ENCODE measurements around the gene SCLY. TPM values are rescaled to one million over a fixed set of nuclear protein-coding genes. Genes with fewer than 3 reads are reported as not detected.

Gene SCLY
- polyA plus RNA-seq, 1 experiment = 7.7 TPM

- TF ChIP-seq CTCF (IDR thresholded peaks at IDR 0.05; ENCODE audit: insufficient read depth, low read depth, low read length) = no peak
- ChIA-PET POLR2A (no interaction called here), CTCF (interaction anchor here (0.6 to 1.4 kb wide), 3 partner anchors 11 to 283 kb away, joined by 3 to 4 read pairs (median 3); no protein-coding TSS in a partner anchor)
- H3K36me3 ChIP-seq (ENCODE audit: control insufficient read depth, insufficient read depth, low read length) = no peaks in the 10 kb centered on the region
- no peak overlapping the region for H3K4me3 ChIP-seq (ENCODE audit: low read depth, low read length)
- no peaks in the 10 kb centered on the region for H3K27me3 ChIP-seq (ENCODE audit: control insufficient read depth, insufficient read depth, low read length)
- no peak for DNase-seq (ENCODE audit: low read depth)
Observed at GRCh38 chr2:238141541-238142318, 80.9 kb downstream of the SCLY start.

- POLR2A ChIA-PET = no interaction called here
- Histone ChIP-seq H3K4me3 (ENCODE audit: low read depth, low read length) (no peak overlapping the region), H3K27me3 (ENCODE audit: control insufficient read depth, insufficient read depth, low read length) (no peaks in the 10 kb centered on the region), H3K36me3 (ENCODE audit: control insufficient read depth, insufficient read depth, low read length) (no peaks in the 10 kb centered on the region)
- DNase-seq (ENCODE audit: low read depth) = no peak
- CTCF ChIA-PET = interaction anchor here (0.6 to 1.5 kb wide), 3 partner anchors 10 to 57 kb away, joined by 3 to 4 read pairs (median 4); no protein-coding TSS in a partner anchor
- no peak for TF ChIP-seq CTCF (IDR thresholded peaks at IDR 0.05; ENCODE audit: insufficient read depth, low read depth, low read length)
Observed at GRCh38 chr2:238142382-238143205, 81.8 kb downstream of the SCLY start.

GRCh38 chr2:238143239-238143951 lies 82.6 kb downstream of the SCLY start:
- CTCF ChIA-PET = interaction anchor here (0.6 to 1.5 kb wide), 3 partner anchors 10 to 24 kb away, joined by 3 to 4 read pairs (median 4); no protein-coding TSS in a partner anchor
- H3K4me3 ChIP-seq (ENCODE audit: low read depth, low read length) = no peak overlapping the region
- H3K27me3 ChIP-seq (ENCODE audit: control insufficient read depth, insufficient read depth, low read length) = no peaks in the 10 kb centered on the region
- POLR2A ChIA-PET = no interaction called here
- no peak for DNase-seq (ENCODE audit: low read depth)
- no peaks in the 10 kb centered on the region for H3K36me3 ChIP-seq (ENCODE audit: control insufficient read depth, insufficient read depth, low read length)
- no peak for TF ChIP-seq CTCF (IDR thresholded peaks at IDR 0.05; ENCODE audit: insufficient read depth, low read depth, low read length)

GRCh38 chr2:238144262-238144661 lies 83.5 kb downstream of the SCLY start:
- no peaks in the 10 kb centered on the region for H3K36me3 ChIP-seq (ENCODE audit: control insufficient read depth, insufficient read depth, low read length)
- no peaks in the 10 kb centered on the region for H3K27me3 ChIP-seq (ENCODE audit: control insufficient read depth, insufficient read depth, low read length)
- no peak overlapping the region for H3K4me3 ChIP-seq (ENCODE audit: low read depth, low read length)
- ChIA-PET CTCF (interaction anchor here (0.6 kb wide), 1 partner anchor 11 kb away, joined by 3 read pairs; no protein-coding TSS in a partner anchor), POLR2A (no interaction called here)
- TF ChIP-seq CTCF (IDR thresholded peaks at IDR 0.05; ENCODE audit: insufficient read depth, low read depth, low read length) = no peak
- DNase-seq (ENCODE audit: low read depth) = no peak
